H1 (cell line): ENCODE results near the gene CEACAM16.

Experiments
- ATF2 ChIP-seq: IDR thresholded peaks from 2 replicates; pipeline ENCODE4 v1.6.1; 2012; ENCODE audit warnings: low read length, inconsistent platforms
- CTCF ChIP-seq, 3 experiments: IDR thresholded peaks; 1 replicate in 2 of 3; 2 replicates in 1 of 3; pipeline versions ENCODE4 v1.5.1 to v1.6.1; 2011; ENCODE audit warnings: low read length in 3 of 3, mild to moderate bottlenecking in 3 of 3, inconsistent platforms in 2 of 3, low read depth in 1 of 3, moderate library complexity in 1 of 3; ENCODE audit not compliant: insufficient read depth in 1 of 3; ENCODE audit errors: control extremely low read depth in 1 of 3
- GABPA ChIP-seq: IDR thresholded peaks from 2 replicates; pipeline ENCODE4 v1.6.1; 2011; ENCODE audit warnings: mild to moderate bottlenecking, low read length, moderate library complexity, borderline replicate concordance; ENCODE audit not compliant: insufficient read depth
- HDAC6 ChIP-seq: IDR thresholded peaks from one replicate; pipeline ENCODE4 v1.7.1; 2012; ENCODE audit warnings: low read depth, mild to moderate bottlenecking, inconsistent platforms, low read length, moderate library complexity
- JUND ChIP-seq: IDR thresholded peaks from 2 replicates; pipeline ENCODE4 v1.6.1; 2011; ENCODE audit warnings: mild to moderate bottlenecking, improper control_type of control experiment, low read length
- NRF1 ChIP-seq: IDR thresholded peaks from 2 replicates; pipeline ENCODE4 v1.6.1; 2011; ENCODE audit warnings: mild to moderate bottlenecking, low read depth, low read length, improper control_type of control experiment
- POLR2AphosphoS5 ChIP-seq: IDR thresholded peaks from 2 replicates; pipeline ENCODE4 v1.6.1; 2011; ENCODE audit warnings: low read depth, low read length
- RAD21 ChIP-seq, 2 experiments: IDR thresholded peaks in 1 of 2; conservative IDR thresholded peaks in 1 of 2; 2 replicates each; pipeline ENCODE4 v1.6.1; 2011; ENCODE audit warnings: low read depth in 2 of 2, low read length in 2 of 2, improper control_type of control experiment in 1 of 2, inconsistent platforms in 1 of 2, mild to moderate bottlenecking in 1 of 2, moderate library complexity in 1 of 2
- RFX5 ChIP-seq: IDR thresholded peaks from 2 replicates; pipeline ENCODE4 v1.6.1; 2011; ENCODE audit warnings: low read depth, low read length, improper control_type of control experiment, borderline replicate concordance
- TAF1 ChIP-seq: IDR thresholded peaks from 2 replicates; pipeline ENCODE4 v1.6.1; 2011; ENCODE audit warnings: mild to moderate bottlenecking, low read depth, low read length
- TEAD4 ChIP-seq: IDR thresholded peaks from 2 replicates; pipeline ENCODE4 v1.6.1; 2012; ENCODE audit warnings: low read depth, low read length, inconsistent platforms, mixed read lengths

DNA sequence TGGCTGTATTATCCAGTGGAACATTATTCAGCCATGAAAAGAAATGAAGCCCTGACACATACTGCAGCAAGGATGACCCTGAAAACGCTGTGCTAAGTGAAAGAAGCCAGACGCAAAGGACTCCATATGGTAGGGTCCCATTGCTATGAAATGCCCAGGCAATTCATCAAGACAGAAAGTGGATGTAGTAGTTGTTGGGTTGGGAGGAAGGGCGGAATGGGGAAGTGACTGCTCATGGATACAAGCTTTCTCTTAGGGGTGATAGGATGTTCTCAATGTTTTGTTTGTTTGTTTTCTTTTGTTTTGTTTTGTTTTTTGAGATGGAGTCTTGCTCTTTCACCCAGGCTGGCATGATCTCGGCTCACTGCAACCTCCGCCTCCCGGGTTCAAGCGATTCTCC is 11.1 kb upstream of the CEACAM16 start:
- TF ChIP-seq JUND: no peak
- no peak for TF ChIP-seq CTCF (IDR thresholded peaks at IDR 0.05; ENCODE audit: control extremely low read depth in 1 of 3, insufficient read depth in 1 of 3, low read depth in 1 of 3, low read length in 3 of 3)
- TF ChIP-seq NRF1: no peak
- TF ChIP-seq ATF2: no peak
- no peak for TF ChIP-seq RFX5
- TF ChIP-seq RAD21 (IDR thresholded peaks at IDR 0.05 in 1 of 2, conservative IDR thresholded peaks at IDR 0.05 in 1 of 2; ENCODE audit: low read depth in 2 of 2, low read length in 2 of 2): no peak
- no peak for TF ChIP-seq HDAC6
- TF ChIP-seq TAF1: no peak
- TF ChIP-seq TEAD4: no peak
- TF ChIP-seq POLR2AphosphoS5: no peak
- no peak for TF ChIP-seq GABPA
